ENCODE measurements around the gene TMEM92. TPM values are rescaled to one million over a fixed set of nuclear protein-coding genes. Genes with fewer than 3 reads are reported as not detected.

Gene TMEM92
- total RNA-seq, 1 donor from 2014 or later = 1.8 TPM

DNA sequence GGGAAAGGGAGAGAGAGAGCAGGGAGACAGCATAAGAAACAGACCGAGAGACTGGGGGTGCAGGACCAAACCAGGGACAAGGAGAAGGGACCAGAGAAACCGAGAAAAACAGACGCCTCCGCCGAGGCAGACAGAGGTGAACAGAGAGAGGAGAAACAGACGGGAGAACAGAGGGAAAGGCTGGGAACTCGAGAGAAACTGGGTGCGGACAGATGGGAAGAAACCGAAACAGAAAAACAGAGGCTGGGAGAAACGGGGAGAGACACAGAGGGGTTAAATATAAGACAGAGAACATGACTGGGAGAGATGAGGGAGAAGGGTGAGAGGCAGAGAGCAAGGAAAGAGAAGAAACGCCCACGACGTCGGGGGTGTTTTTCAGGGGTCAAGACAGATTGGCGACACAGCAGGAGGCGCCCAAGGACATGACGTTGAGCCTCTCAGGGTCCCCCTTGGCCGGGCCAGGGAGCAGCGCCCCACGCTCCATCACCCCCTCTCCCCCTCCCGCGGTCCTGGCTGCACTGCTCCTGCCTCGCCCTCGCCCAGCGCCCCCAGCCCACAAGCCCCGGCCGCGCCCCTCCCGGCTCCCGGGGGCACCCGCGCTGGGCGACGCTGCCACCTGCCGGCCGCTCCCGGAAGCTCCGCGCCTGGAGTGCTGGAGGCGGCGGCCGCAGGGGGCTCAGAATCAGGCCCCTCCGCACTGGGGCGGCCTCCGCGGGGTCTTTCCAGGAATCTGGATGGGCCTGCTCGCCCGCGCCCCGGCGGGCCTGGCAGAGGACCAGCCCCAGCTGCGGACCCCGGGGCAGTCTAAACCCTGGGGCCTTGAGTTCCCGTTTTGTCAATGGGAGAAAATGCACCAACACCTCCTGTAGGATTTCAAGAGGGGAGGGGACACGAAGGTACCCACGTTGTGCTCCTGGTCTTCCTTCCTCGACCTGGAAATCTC is 1.3 kb upstream of the TMEM92 start:
- Histone ChIP-seq H3K4me1 (peaks cover 40% of the 10 kb centered on the region), H3K4me2 (peak overlapping the region; percentile 72), H3K79me2 (ENCODE audit: low read depth) (no peaks in the 10 kb centered on the region), H3K9me3 (ENCODE audit: low read depth) (no peaks in the 10 kb centered on the region), H3F3A (ENCODE audit: low read depth) (peaks cover 12% of the 10 kb centered on the region), H4K20me1 (ENCODE audit: low read depth) (no peaks in the 10 kb centered on the region), H3K9ac (no peak overlapping the region), H2AFZ (replicated peaks) (peak overlapping the region; percentile 90), H3K36me3 (no peaks in the 10 kb centered on the region), H3K27ac (no peak overlapping the region), H3K4me3 (peak overlapping the region; percentile 23), H3K27me3 (peaks cover 23% of the 10 kb centered on the region)
- no peaks in the 10 kb centered on the region for H3K9me3 Mint-ChIP-seq
- no peak for TF ChIP-seq EZH2 (IDR thresholded peaks at IDR 0.05)
- TF ChIP-seq, protein P1, sequence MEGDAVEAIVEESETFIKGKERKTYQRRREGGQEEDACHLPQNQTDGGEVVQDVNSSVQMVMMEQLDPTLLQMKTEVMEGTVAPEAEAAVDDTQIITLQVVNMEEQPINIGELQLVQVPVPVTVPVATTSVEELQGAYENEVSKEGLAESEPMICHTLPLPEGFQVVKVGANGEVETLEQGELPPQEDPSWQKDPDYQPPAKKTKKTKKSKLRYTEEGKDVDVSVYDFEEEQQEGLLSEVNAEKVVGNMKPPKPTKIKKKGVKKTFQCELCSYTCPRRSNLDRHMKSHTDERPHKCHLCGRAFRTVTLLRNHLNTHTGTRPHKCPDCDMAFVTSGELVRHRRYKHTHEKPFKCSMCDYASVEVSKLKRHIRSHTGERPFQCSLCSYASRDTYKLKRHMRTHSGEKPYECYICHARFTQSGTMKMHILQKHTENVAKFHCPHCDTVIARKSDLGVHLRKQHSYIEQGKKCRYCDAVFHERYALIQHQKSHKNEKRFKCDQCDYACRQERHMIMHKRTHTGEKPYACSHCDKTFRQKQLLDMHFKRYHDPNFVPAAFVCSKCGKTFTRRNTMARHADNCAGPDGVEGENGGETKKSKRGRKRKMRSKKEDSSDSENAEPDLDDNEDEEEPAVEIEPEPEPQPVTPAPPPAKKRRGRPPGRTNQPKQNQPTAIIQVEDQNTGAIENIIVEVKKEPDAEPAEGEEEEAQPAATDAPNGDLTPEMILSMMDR (IDR thresholded peaks at IDR 0.05) = peak; percentile 93
- peak; percentile 87 for DNase-seq (ENCODE audit: low spot score)
- peaks cover 40% of the 10 kb centered on the region for H3K4me1 Mint-ChIP-seq
- peak overlapping the region; percentile 5 for H3K27ac Mint-ChIP-seq
- H3K4me3 Mint-ChIP-seq = peak overlapping the region; percentile 59
- H3K36me3 Mint-ChIP-seq = no peaks in the 10 kb centered on the region
- peaks cover 7% of the 10 kb centered on the region for H3K27me3 Mint-ChIP-seq (ENCODE audit: insufficient read depth, low read depth)

DNA sequence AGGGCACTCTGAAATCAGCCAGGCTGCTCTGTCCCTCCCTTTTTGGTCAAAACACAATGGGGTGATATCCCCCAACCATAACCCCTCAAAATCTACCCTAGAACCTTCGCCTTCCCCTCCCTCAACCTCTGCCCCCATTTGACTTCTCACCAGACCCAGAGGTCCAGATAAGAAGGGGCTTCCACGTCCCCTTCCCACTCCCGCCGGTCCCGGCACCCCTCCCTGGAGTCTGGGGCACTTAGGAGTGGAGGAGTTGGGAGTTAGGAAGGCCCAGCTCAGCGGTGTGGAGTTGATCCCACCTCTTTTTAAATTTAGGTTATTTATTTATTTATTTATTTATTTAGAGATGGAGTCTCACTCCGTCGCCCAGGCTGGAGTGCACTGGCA is 619 bp upstream of the TMEM92 start:
- Histone ChIP-seq H3K79me2 (ENCODE audit: low read depth) (no peaks in the 10 kb centered on the region), H3K9me3 (ENCODE audit: low read depth) (no peaks in the 10 kb centered on the region), H3F3A (ENCODE audit: low read depth) (peaks cover 12% of the 10 kb centered on the region), H3K9ac (no peak overlapping the region), H4K20me1 (ENCODE audit: low read depth) (no peaks in the 10 kb centered on the region), H3K27me3 (peaks cover 23% of the 10 kb centered on the region), H3K27ac (no peak overlapping the region), H3K4me2 (peak overlapping the region; percentile 72), H3K4me1 (peaks cover 34% of the 10 kb centered on the region), H2AFZ (replicated peaks) (peak overlapping the region; percentile 90), H3K36me3 (no peaks in the 10 kb centered on the region), H3K4me3 (peak overlapping the region; percentile 23)
- no peak overlapping the region for H3K27ac Mint-ChIP-seq
- DNase-seq (ENCODE audit: low spot score) = no peak
- H3K36me3 Mint-ChIP-seq = no peaks in the 10 kb centered on the region
- TF ChIP-seq EZH2phosphoT487 (IDR thresholded peaks at IDR 0.05) = no peak
- TF ChIP-seq EZH2 (IDR thresholded peaks at IDR 0.05) = no peak
- TF ChIP-seq, protein P1 (IDR thresholded peaks at IDR 0.05) = no peak
- peaks cover 34% of the 10 kb centered on the region for H3K4me1 Mint-ChIP-seq
- H3K9me3 Mint-ChIP-seq = no peaks in the 10 kb centered on the region
- no peak overlapping the region for H3K4me3 Mint-ChIP-seq
- peaks cover 7% of the 10 kb centered on the region for H3K27me3 Mint-ChIP-seq (ENCODE audit: insufficient read depth, low read depth)

DNA sequence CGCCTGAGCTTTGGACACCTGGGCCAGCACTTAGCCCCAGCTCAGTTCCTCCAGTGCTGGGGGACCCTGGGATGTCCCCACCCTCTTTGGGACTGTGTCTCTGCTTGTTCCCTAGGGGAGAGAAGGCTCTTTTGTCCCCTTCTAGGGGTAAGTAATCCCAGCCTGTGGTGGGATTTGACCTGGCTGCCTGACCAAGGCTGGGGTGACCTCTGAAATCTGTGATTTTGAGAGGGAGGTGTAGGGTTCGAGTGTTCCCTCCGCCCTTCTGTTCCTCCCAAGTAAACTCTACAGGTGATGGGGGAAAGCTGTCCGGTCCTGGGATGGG is 593 bp downstream of the TMEM92 start:
- H3K27me3 ChIP-seq = peaks cover 23% of the 10 kb centered on the region
- H3K4me3 ChIP-seq = peak overlapping the region; percentile 35
- peaks cover 25% of the 10 kb centered on the region for H3K4me1 ChIP-seq
- no peak overlapping the region for H3K9ac ChIP-seq
- Mint-ChIP-seq H3K27ac (no peak overlapping the region), H3K4me3 (peak overlapping the region; percentile 33), H3K4me1 (peaks cover 26% of the 10 kb centered on the region), H3K9me3 (no peaks in the 10 kb centered on the region), H3K27me3 (ENCODE audit: insufficient read depth, low read depth) (peaks cover 8% of the 10 kb centered on the region), H3K36me3 (no peaks in the 10 kb centered on the region)
- no peaks in the 10 kb centered on the region for H3K79me2 ChIP-seq (ENCODE audit: low read depth)
- H3K4me2 ChIP-seq = peak overlapping the region; percentile 72
- no peak overlapping the region for H3K27ac ChIP-seq
- no peak overlapping the region for H2AFZ ChIP-seq (replicated peaks)
- no peak for DNase-seq (ENCODE audit: low spot score)
- H4K20me1 ChIP-seq (ENCODE audit: low read depth) = no peaks in the 10 kb centered on the region
- H3F3A ChIP-seq (ENCODE audit: low read depth) = peaks cover 12% of the 10 kb centered on the region
- no peaks in the 10 kb centered on the region for H3K9me3 ChIP-seq (ENCODE audit: low read depth)
- TF ChIP-seq EZH2 (IDR thresholded peaks at IDR 0.05) = no peak
- no peak for TF ChIP-seq EZH2phosphoT487 (IDR thresholded peaks at IDR 0.05)
- TF ChIP-seq, protein P1 (IDR thresholded peaks at IDR 0.05) = no peak
- H3K36me3 ChIP-seq = no peaks in the 10 kb centered on the region

All from neural progenitor cell (in vitro differentiated cells).